Panc1 (cell line): ENCODE data around the gene EYS. TPM values are rescaled to one million over a fixed set of nuclear protein-coding genes. Genes with fewer than 3 reads are reported as not detected.

Source experiments
- ATAC-seq: fragments of 200-7000 bp; cut with Tn5 transposase; 2 replicates; pipeline ENCODE4 v1.9.1; 2020; ENCODE audit warnings: mild to moderate bottlenecking, moderate library complexity
- BruUV-seq: library from RNA; stranded (reverse); fragments of 400-500 nt; replicated peaks from 2 replicates; lab custom pipeline; 2021; lab: Mats Ljungman, UMichigan
- CTCF ChIA-PET: fragments of 300-600 bp; sonication (Branson Sonifier 250); formaldehyde crosslinking; loops from one replicate; lab custom pipeline; 2022; ENCODE audit warnings: antibody characterized with exemption; lab: Charles Lee
- POLR2A ChIA-PET: fragments of 300-600 bp; sonication (Branson Sonifier 250); formaldehyde crosslinking; loops from one replicate; lab custom pipeline; 2022; ENCODE audit warnings: antibody characterized with exemption; lab: Charles Lee
- DNase-seq: peaks from one replicate; pipeline ENCODE4 v3.0.0-alpha.2; 2010; ENCODE audit warnings: low read depth, low spot score
- H3K27ac ChIP-seq: 2 replicates; pipeline ENCODE4 v1.5.1; 2011; ENCODE audit warnings: mild to moderate bottlenecking, low read length, inconsistent platforms
- H3K27me3 ChIP-seq: fragments of 200-500 bp; sonication (Bioruptor generic); 2 replicates; pipeline ENCODE4 v1.6.0; 2014; ENCODE audit warnings: low read length, inconsistent platforms; ENCODE audit not compliant: control insufficient read depth, insufficient read depth
- H3K36me3 ChIP-seq: fragments of 200-500 bp; sonication (Bioruptor generic); 2 replicates; pipeline ENCODE4 v1.5.1; 2014; ENCODE audit warnings: inconsistent platforms, mild to moderate bottlenecking, low read length, moderate library complexity; ENCODE audit not compliant: control insufficient read depth, insufficient read depth
- H3K4me1 ChIP-seq: 2 replicates; pipeline ENCODE4 v1.5.1; 2011; ENCODE audit warnings: inconsistent platforms, mild to moderate bottlenecking, low read length, moderate library complexity; ENCODE audit not compliant: control insufficient read depth, insufficient read depth
- H3K4me3 ChIP-seq, 2 experiments: 2 replicates each; pipeline ENCODE4 v1.5.1; 2011 to 2012; ENCODE audit warnings: low read depth in 2 of 2, low read length in 2 of 2, mild to moderate bottlenecking in 2 of 2, inconsistent platforms in 1 of 2, moderate library complexity in 1 of 2
- H3K9me3 ChIP-seq: fragments of 200-500 bp; sonication (Bioruptor generic); 2 replicates; pipeline ENCODE4 v1.5.1; 2014; ENCODE audit warnings: low read depth, mild to moderate bottlenecking, inconsistent platforms, low read length, moderate library complexity; ENCODE audit not compliant: control insufficient read depth, insufficient read depth
- POLR2AphosphoS5 ChIP-seq: IDR thresholded peaks from 2 replicates; pipeline ENCODE4 v1.6.1; 2012; ENCODE audit warnings: mild to moderate bottlenecking, low read depth, low read length, moderate library complexity
- SIN3A ChIP-seq: IDR thresholded peaks from 2 replicates; pipeline ENCODE4 v1.6.1; 2012; ENCODE audit warnings: low read depth, mild to moderate bottlenecking, low read length, moderate library complexity, borderline replicate concordance; ENCODE audit not compliant: insufficient read depth
- TCF7L2 ChIP-seq: IDR thresholded peaks from 2 replicates; pipeline ENCODE4 v1.6.1; 2011; ENCODE audit warnings: mild to moderate bottlenecking, low read depth, low read length, inconsistent platforms
- in situ Hi-C: cut with HindIII; loops from 2 replicates; pipeline ENCODE4 v1.10.0; 2016; ENCODE audit warnings: low sequenced_read_pairs, low pct_unique_long_range_greater_than_20kb
- intact Hi-C: fragments of 100-400 bp; cut with micrococcal nuclease; formaldehyde crosslinking; loops from one replicate; pipeline ENCODE4 v1.10.0; 2022; ENCODE audit not compliant: unreplicated experiment
- total RNA-seq: library from RNA; stranded (reverse); gene quantifications from one replicate; pipeline ENCODE4 v1.2.1, GENCODE V29; 2021; ENCODE audit not compliant: unreplicated experiment
- TF ChIP-seq, protein P1 (sequence below): fragments of 450-650 bp; IDR thresholded peaks from 2 replicates; pipeline ENCODE4 v1.5.1; 2017; ENCODE audit warnings: mild to moderate bottlenecking
- TF ChIP-seq, protein P2 (sequence below), 2 experiments: IDR thresholded peaks; 2 replicates each; pipeline ENCODE4 v1.6.1; 2011 to 2012; ENCODE audit warnings: low read depth in 2 of 2, control low read depth in 1 of 2, low read length in 1 of 2, mild to moderate bottlenecking in 1 of 2, moderate library complexity in 1 of 2; ENCODE audit not compliant: insufficient read depth in 1 of 2

The EYS gene
- total RNA-seq, 1 experiment from 2014 or later, result not detected

DNA sequence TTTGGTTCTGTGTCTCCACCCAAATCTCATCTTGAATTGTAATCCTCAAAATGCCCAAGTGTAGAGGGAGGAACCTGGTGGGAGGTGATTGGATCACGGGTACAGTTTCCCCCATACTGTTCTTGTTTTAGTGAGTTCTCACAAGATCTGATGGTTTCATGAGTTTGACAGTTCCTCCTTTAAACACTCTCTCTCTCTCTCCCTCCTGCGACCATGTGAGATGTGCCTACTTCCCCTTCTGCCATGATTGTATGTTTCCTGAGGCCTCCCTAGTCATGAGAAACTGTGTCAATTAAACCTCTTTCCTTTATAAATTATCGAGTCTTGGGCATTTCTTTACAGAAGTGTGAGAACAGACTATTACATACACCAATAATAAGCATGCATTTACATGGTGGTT is 12.1 kb upstream of the EYS start:
- Histone ChIP-seq H3K4me3 (no peak overlapping the region), H3K36me3 (no peaks in the 10 kb centered on the region), H3K27ac (no peak overlapping the region), H3K9me3 (no peaks in the 10 kb centered on the region), H3K4me1 (no peaks in the 10 kb centered on the region), H3K27me3 (no peaks in the 10 kb centered on the region)
- no TSS peak for BruUV-seq
- intact Hi-C loops, result no loop called here
- TF ChIP-seq TCF7L2, result no peak
- DNase-seq (no peak), ATAC-seq (no peak)
- ChIA-PET CTCF (no interaction called here), POLR2A (no interaction called here)
- in situ Hi-C loops, result no loop called here

DNA sequence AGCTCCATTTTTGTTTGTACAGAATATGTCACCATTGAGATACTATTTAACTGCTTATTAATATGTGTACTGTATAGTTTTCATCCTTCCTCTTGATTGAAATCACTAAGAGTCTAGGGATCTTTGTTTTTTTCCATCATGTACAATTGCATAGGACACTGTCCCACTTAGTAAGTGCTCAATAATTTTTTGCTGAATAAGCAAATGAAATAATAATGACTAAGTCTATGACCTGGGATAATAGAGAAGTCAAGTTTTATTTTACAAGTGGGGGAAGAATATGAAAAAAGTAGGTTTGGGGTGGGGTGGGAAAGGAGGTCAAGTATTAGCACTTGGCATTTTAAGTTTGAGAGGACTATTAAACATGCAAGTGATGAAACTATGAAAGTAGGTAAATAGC is 4.5 kb upstream of the EYS start:
- in situ Hi-C loops (no loop called here), intact Hi-C loops (no loop called here)
- CTCF ChIA-PET, result no interaction called here
- ATAC-seq (no peak), DNase-seq (no peak)
- H3K27ac ChIP-seq, result no peak overlapping the region
- H3K9me3 ChIP-seq, result no peaks in the 10 kb centered on the region
- H3K27me3 ChIP-seq, result no peaks in the 10 kb centered on the region
- TF ChIP-seq SIN3A, result no peak
- no peak for TF ChIP-seq POLR2AphosphoS5
- H3K4me3 ChIP-seq, result no peak overlapping the region
- no TSS peak for BruUV-seq
- POLR2A ChIA-PET, result no interaction called here
- no peaks in the 10 kb centered on the region for H3K36me3 ChIP-seq
- H3K4me1 ChIP-seq, result no peaks in the 10 kb centered on the region

DNA sequence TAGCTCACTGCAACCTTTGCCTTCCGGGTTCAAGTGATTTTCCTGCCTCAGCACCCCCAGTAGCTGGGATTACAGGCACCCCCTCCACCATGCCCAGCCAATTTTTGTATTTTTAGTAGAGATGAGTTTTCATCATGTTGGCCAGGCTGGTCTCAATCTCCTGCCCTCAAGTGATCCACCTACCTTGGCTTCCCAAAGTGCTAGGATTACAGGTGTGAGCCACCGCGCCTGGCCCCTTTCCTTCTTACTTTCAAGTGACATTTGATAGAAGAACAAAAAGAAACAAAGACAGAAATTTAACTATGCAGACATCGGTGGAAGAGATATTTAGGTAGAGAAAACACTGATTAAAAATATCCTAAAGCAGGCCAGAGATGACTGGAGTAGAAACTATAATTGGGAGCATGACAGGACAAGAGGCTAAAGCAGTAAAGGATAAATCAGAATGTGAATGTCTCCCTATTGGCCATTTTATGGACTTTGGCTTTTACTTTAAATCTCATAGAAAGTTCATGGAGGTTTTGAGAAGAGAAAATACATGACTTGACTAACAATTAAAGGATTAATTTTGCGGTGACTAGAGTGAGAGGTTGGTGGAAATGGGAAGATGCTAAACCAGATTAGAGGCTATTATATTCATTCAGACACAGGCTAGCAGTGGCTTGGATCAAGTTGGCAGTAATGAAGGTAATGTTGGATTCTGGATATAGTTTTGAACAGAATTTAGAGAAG is 2.2 kb upstream of the EYS start:
- CTCF ChIA-PET, result no interaction called here
- DNase-seq (no peak), ATAC-seq (no peak)
- Histone ChIP-seq H3K4me3 (no peak overlapping the region), H3K27me3 (no peaks in the 10 kb centered on the region), H3K9me3 (no peaks in the 10 kb centered on the region), H3K27ac (no peak overlapping the region), H3K4me1 (no peaks in the 10 kb centered on the region), H3K36me3 (no peaks in the 10 kb centered on the region)
- in situ Hi-C loops, result no loop called here
- POLR2A ChIA-PET, result no interaction called here
- intact Hi-C loops, result no loop called here
- no peak for TF ChIP-seq SIN3A
- TF ChIP-seq, protein P1, sequence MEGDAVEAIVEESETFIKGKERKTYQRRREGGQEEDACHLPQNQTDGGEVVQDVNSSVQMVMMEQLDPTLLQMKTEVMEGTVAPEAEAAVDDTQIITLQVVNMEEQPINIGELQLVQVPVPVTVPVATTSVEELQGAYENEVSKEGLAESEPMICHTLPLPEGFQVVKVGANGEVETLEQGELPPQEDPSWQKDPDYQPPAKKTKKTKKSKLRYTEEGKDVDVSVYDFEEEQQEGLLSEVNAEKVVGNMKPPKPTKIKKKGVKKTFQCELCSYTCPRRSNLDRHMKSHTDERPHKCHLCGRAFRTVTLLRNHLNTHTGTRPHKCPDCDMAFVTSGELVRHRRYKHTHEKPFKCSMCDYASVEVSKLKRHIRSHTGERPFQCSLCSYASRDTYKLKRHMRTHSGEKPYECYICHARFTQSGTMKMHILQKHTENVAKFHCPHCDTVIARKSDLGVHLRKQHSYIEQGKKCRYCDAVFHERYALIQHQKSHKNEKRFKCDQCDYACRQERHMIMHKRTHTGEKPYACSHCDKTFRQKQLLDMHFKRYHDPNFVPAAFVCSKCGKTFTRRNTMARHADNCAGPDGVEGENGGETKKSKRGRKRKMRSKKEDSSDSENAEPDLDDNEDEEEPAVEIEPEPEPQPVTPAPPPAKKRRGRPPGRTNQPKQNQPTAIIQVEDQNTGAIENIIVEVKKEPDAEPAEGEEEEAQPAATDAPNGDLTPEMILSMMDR, result no peak
- no peak for TF ChIP-seq POLR2AphosphoS5
- TF ChIP-seq, protein P2, sequence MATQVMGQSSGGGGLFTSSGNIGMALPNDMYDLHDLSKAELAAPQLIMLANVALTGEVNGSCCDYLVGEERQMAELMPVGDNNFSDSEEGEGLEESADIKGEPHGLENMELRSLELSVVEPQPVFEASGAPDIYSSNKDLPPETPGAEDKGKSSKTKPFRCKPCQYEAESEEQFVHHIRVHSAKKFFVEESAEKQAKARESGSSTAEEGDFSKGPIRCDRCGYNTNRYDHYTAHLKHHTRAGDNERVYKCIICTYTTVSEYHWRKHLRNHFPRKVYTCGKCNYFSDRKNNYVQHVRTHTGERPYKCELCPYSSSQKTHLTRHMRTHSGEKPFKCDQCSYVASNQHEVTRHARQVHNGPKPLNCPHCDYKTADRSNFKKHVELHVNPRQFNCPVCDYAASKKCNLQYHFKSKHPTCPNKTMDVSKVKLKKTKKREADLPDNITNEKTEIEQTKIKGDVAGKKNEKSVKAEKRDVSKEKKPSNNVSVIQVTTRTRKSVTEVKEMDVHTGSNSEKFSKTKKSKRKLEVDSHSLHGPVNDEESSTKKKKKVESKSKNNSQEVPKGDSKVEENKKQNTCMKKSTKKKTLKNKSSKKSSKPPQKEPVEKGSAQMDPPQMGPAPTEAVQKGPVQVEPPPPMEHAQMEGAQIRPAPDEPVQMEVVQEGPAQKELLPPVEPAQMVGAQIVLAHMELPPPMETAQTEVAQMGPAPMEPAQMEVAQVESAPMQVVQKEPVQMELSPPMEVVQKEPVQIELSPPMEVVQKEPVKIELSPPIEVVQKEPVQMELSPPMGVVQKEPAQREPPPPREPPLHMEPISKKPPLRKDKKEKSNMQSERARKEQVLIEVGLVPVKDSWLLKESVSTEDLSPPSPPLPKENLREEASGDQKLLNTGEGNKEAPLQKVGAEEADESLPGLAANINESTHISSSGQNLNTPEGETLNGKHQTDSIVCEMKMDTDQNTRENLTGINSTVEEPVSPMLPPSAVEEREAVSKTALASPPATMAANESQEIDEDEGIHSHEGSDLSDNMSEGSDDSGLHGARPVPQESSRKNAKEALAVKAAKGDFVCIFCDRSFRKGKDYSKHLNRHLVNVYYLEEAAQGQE (IDR thresholded peaks at IDR 0.05; ENCODE audit: insufficient read depth in 1 of 2, low read depth in 2 of 2, low read length in 1 of 2), result no peak
- TF ChIP-seq TCF7L2, result no peak
- no TSS peak for BruUV-seq
